ENCODE data around the gene SLC38A2. TPM values are rescaled to one million over a fixed set of nuclear protein-coding genes. Genes with fewer than 3 reads are reported as not detected.

SLC38A2 gene
- total RNA-seq, 1 donor from 2014 or later = 754 TPM

DNA sequence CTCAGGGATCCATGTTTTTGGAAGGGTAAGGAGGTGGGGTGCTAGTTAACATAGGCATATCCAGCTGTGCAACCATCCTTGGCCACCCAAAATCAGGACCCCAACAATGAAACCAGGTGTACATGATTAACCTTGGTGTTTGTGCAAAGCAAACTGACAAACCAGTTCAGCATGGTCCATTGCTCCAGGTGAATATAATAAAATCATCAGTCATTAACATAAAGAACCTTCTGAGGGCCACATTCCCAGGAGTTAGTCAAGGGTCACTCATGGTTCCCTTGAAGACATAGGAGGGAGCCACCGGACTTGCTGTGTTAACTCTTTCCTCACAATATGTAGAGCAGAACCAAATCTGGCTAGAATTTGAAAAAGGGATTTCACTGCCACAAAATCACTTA, 17.8 kb downstream of the SLC38A2 start:
- Mint-ChIP-seq H3K27me3 (ENCODE audit: unreplicated experiment) (no peaks in the 10 kb centered on the region), H3K27ac (ENCODE audit: unreplicated experiment) (no peak overlapping the region), H3K9me3 (ENCODE audit: unreplicated experiment) (no peaks in the 10 kb centered on the region), H3K36me3 (ENCODE audit: unreplicated experiment) (peaks cover 13% of the 10 kb centered on the region), H3K4me3 (ENCODE audit: unreplicated experiment) (no peak overlapping the region), H3K4me1 (ENCODE audit: unreplicated experiment) (peaks cover 6% of the 10 kb centered on the region)
- TF ChIP-seq, protein P1, sequence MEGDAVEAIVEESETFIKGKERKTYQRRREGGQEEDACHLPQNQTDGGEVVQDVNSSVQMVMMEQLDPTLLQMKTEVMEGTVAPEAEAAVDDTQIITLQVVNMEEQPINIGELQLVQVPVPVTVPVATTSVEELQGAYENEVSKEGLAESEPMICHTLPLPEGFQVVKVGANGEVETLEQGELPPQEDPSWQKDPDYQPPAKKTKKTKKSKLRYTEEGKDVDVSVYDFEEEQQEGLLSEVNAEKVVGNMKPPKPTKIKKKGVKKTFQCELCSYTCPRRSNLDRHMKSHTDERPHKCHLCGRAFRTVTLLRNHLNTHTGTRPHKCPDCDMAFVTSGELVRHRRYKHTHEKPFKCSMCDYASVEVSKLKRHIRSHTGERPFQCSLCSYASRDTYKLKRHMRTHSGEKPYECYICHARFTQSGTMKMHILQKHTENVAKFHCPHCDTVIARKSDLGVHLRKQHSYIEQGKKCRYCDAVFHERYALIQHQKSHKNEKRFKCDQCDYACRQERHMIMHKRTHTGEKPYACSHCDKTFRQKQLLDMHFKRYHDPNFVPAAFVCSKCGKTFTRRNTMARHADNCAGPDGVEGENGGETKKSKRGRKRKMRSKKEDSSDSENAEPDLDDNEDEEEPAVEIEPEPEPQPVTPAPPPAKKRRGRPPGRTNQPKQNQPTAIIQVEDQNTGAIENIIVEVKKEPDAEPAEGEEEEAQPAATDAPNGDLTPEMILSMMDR (IDR thresholded peaks at IDR 0.05) = no peak
- DNase-seq (ENCODE audit: extremely low spot score, unreplicated experiment) = no peak

DNA sequence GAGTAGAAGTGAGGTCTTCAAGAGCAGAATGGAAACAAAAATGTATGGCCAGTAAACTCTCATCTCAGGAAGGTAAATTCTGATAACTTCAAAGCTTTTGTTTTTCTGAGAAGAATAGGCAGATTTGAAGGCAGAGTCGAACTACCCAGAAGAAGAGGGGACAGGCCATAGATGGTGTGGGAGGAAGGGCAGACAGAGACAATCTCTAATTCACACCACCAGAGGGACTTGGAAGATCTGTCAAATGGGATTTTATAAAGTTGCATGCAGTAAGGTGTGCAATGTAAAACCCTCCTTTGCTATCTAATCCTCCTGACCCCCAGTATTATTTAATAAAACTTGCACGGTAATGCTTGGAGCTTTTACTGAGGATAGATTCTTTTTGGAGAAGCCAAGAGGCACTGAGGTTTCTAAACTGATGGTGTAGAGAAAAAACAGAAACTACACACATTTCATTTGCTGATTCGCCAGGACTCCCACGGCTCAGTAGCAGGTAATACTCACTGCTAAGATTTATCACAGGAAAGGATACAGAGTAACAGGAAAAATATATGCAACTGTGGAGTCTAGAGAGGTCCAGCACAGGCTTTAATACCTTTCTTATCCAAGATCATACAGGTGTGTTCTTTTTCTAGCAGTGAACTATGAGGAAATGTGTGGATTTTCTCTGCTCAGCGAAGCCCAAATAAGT, 18.3 kb downstream of the SLC38A2 start:
- H3K36me3 Mint-ChIP-seq (ENCODE audit: unreplicated experiment) = peaks cover 8% of the 10 kb centered on the region
- no peaks in the 10 kb centered on the region for H3K9me3 Mint-ChIP-seq (ENCODE audit: unreplicated experiment)
- H3K27me3 Mint-ChIP-seq (ENCODE audit: unreplicated experiment) = no peaks in the 10 kb centered on the region
- TF ChIP-seq, protein P1 (IDR thresholded peaks at IDR 0.05) = peak; percentile 14
- no peak overlapping the region for H3K4me3 Mint-ChIP-seq (ENCODE audit: unreplicated experiment)
- peaks cover 6% of the 10 kb centered on the region for H3K4me1 Mint-ChIP-seq (ENCODE audit: unreplicated experiment)
- no peak for DNase-seq (ENCODE audit: extremely low spot score, unreplicated experiment)
- H3K27ac Mint-ChIP-seq (ENCODE audit: unreplicated experiment) = no peak overlapping the region

DNA sequence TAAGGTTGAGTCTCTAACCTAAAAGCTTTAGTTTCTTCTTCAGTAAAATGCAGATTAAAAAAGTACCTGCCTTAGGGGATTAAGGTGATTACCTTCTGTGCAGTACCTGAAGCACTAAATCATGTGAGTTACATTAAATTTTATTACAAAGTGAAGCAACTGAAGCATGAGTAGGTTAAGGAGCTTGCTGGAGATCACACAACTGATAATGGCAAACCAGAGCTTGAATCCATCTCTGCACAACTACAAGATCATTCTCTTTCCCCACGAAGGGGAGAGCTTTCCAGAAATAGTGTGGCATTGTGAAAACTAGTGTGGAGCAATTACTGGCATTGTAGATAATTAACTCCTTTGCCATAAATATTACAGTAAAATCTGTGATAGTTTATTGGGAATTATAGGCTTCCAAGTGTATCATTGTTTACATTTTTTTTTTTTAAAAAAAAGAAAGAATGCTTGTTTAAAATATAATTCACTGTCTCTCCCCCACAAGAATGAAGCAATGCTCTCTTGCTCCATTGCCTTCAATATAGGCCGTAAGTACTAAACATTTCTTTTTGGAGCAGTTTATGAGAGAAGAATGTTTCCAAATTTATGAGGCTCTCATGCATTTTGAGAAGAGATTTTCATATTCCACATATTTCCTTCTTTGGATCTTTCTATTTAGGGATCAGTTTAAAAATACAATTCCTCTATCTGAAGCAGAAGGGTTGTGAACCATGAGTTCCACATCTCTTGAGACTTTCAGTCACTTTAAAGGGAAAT, 20.5 kb downstream of the SLC38A2 start:
- Mint-ChIP-seq H3K27ac (ENCODE audit: unreplicated experiment) (no peak overlapping the region), H3K4me1 (ENCODE audit: unreplicated experiment) (peaks cover 5% of the 10 kb centered on the region), H3K36me3 (ENCODE audit: unreplicated experiment) (no peaks in the 10 kb centered on the region), H3K9me3 (ENCODE audit: unreplicated experiment) (no peaks in the 10 kb centered on the region), H3K4me3 (ENCODE audit: unreplicated experiment) (no peak overlapping the region), H3K27me3 (ENCODE audit: unreplicated experiment) (no peaks in the 10 kb centered on the region)
- TF ChIP-seq, protein P1 (IDR thresholded peaks at IDR 0.05) = no peak
- DNase-seq (ENCODE audit: extremely low spot score, unreplicated experiment) = no peak

DNA sequence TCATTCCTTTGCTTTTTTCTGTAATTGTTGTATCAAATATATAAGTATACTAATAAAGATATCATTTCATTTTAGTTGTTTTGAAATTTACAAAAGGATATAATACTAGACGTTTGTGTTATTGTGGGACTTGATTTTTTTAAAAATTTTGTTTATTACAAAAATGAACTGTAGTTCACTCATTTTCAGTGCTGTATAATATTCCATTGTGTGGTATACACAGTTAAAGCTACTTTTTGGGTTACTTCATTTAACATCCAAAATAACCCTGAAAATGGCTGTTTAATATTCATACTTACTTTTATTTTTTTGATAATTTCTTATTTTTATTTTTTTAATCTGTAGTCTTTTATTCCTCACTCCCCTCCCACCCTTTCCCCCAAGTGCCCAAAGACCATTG, 21.4 kb downstream of the SLC38A2 start:
- DNase-seq (ENCODE audit: extremely low spot score, unreplicated experiment) = no peak
- H3K4me1 Mint-ChIP-seq (ENCODE audit: unreplicated experiment) = peaks cover 5% of the 10 kb centered on the region
- H3K36me3 Mint-ChIP-seq (ENCODE audit: unreplicated experiment) = no peaks in the 10 kb centered on the region
- H3K4me3 Mint-ChIP-seq (ENCODE audit: unreplicated experiment) = no peak overlapping the region
- no peaks in the 10 kb centered on the region for H3K9me3 Mint-ChIP-seq (ENCODE audit: unreplicated experiment)
- no peaks in the 10 kb centered on the region for H3K27me3 Mint-ChIP-seq (ENCODE audit: unreplicated experiment)
- H3K27ac Mint-ChIP-seq (ENCODE audit: unreplicated experiment) = no peak overlapping the region
- TF ChIP-seq, protein P1 (IDR thresholded peaks at IDR 0.05) = no peak

DNA sequence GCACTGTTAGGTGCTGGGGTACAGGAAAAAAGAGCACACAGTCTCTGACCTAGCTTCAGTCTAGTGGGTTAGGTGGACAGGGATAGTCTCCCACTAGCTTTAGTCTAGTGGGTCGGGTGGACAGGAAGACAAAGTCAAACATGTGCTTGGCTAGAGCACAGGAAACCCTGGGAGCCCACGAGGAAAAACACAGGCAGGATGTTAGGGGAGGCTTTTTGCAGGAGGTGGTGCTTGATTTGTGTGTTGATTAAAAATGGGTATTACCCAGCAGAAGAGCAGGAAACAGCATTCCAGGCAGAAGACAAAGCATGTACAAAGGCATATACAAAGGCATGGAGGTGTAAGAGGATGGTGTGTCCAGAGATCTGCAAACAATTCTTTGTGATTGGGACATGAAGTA, 23.3 kb downstream of the SLC38A2 start:
- H3K27me3 Mint-ChIP-seq (ENCODE audit: unreplicated experiment) = no peaks in the 10 kb centered on the region
- no peak for DNase-seq (ENCODE audit: extremely low spot score, unreplicated experiment)
- H3K4me1 Mint-ChIP-seq (ENCODE audit: unreplicated experiment) = peaks cover 5% of the 10 kb centered on the region
- TF ChIP-seq, protein P1 (IDR thresholded peaks at IDR 0.05) = no peak
- no peak overlapping the region for H3K4me3 Mint-ChIP-seq (ENCODE audit: unreplicated experiment)
- no peaks in the 10 kb centered on the region for H3K36me3 Mint-ChIP-seq (ENCODE audit: unreplicated experiment)
- no peaks in the 10 kb centered on the region for H3K9me3 Mint-ChIP-seq (ENCODE audit: unreplicated experiment)
- H3K27ac Mint-ChIP-seq (ENCODE audit: unreplicated experiment) = no peak overlapping the region
